Esophagus squamous epithelium (tissue), 5 donors: ENCODE measurements around the gene MCM9. TPM values are rescaled to one million over a fixed set of nuclear protein-coding genes. Genes with fewer than 3 reads are reported as not detected.

Experiments
- DNase-seq: peaks from one replicate; lab custom pipeline; 2025; lab: John Stamatoyannopoulos, UW
- H3K27ac ChIP-seq, 4 donors: fragments of 200-600 bp; sonication (generic); one replicate each; pipeline ENCODE4 v1.5.1; 2016 to 2019; ENCODE audit warnings: mild to moderate bottlenecking in 1 of 4
- H3K27me3 ChIP-seq, 4 donors: fragments of 200-600 bp; sonication (generic); 1 replicate in 3 of 4; 2 replicates in 1 of 4; pipeline versions ENCODE4 v1.5.1 to v1.6.0; 2017 to 2021; ENCODE audit warnings: antibody characterized with exemption in 1 of 4
- H3K36me3 ChIP-seq, 3 donors: fragments of 200-600 bp; sonication (generic); one replicate each; pipeline ENCODE4 v1.5.1; 2016 to 2019
- H3K4me1 ChIP-seq, 3 donors: fragments of 200-600 bp; sonication (generic); one replicate each; pipeline ENCODE4 v1.5.1; 2017 to 2019
- H3K4me3 ChIP-seq, 4 donors: fragments of 200-600 bp; sonication (generic); 1 replicate in 3 of 4; 2 replicates in 1 of 4; pipeline ENCODE4 v1.5.1; 2016 to 2019; ENCODE audit warnings: mild to moderate bottlenecking in 2 of 4, moderate library complexity in 1 of 4
- H3K9me3 ChIP-seq, 3 donors: fragments of 200-600 bp; sonication (generic); one replicate each; pipeline ENCODE4 v1.5.1; 2016 to 2019
- POLR2A ChIP-seq, 4 donors: fragments of 450-650 bp; IDR thresholded peaks; one replicate each; pipeline ENCODE4 v1.6.1; 2017; ENCODE audit warnings: antibody characterized with exemption in 4 of 4, mild to moderate bottlenecking in 4 of 4, moderate library complexity in 3 of 4
- WGBS, 2 donors: methylation state at CpG; one replicate each; pipeline ENCODE4 v1.1.5; 2018; 5-methylcytosine and 5-hydroxymethylcytosine counted together
- intact Hi-C: fragments of 100-400 bp; cut with DNase I; formaldehyde crosslinking; loops from one replicate; pipeline ENCODE4 v1.15.0; 2022
- total RNA-seq, 4 donors: library from RNA; depleted of rRNA; stranded (reverse); fragments of >200 nt; gene quantifications; one replicate each; pipeline ENCODE4 v1.1.0, GENCODE V29; 2016
- TF ChIP-seq, protein P1 (sequence below), 6 experiments: fragments of 450-650 bp in 4 of 6; fragments of 200-600 bp in 2 of 6; sonication (generic) in 2 of 6; IDR thresholded peaks; one replicate each; pipeline ENCODE4 v1.5.1; 2016 to 2019; ENCODE audit warnings: antibody characterized with exemption in 6 of 6, mild to moderate bottlenecking in 4 of 6, moderate library complexity in 4 of 6
- donor health status: DM: yes; HTN: yes; CAD: no.

Gene MCM9
- total RNA-seq, 4 donors from 2014 or later: 11.1 to 22.3 (median 15.1) TPM

DNA sequence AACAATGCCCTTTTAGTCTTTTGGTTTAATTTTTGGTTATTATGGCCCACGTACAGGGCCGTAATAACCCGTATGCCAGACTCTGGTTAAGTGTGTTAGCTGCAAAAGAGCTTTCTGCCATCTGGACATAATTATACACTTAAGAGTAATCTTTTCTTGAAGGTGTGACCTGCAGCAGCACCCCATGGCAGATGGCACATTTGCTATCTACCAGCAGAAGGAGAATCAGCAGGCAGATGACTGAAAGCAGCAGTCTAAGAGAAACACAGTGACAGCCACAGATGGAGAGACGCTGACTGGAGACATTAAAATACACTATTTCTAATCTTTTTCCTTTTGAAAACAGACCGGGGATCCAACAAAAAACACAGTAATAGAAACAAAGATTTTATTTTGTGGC is 22.3 kb downstream of the MCM9 start:
- Histone ChIP-seq H3K9me3 (no peaks in the 10 kb centered on the region), H3K4me1 (no peaks in the 10 kb centered on the region), H3K27ac (no peak overlapping the region), H3K36me3 (peaks cover 4 to 99% (median 20%) of the 10 kb centered on the region in 3 donors), H3K4me3 (no peak overlapping the region), H3K27me3 (no peaks in the 10 kb centered on the region)
- intact Hi-C loops: no loop called here
- no peak for DNase-seq
- TF ChIP-seq, protein P1, sequence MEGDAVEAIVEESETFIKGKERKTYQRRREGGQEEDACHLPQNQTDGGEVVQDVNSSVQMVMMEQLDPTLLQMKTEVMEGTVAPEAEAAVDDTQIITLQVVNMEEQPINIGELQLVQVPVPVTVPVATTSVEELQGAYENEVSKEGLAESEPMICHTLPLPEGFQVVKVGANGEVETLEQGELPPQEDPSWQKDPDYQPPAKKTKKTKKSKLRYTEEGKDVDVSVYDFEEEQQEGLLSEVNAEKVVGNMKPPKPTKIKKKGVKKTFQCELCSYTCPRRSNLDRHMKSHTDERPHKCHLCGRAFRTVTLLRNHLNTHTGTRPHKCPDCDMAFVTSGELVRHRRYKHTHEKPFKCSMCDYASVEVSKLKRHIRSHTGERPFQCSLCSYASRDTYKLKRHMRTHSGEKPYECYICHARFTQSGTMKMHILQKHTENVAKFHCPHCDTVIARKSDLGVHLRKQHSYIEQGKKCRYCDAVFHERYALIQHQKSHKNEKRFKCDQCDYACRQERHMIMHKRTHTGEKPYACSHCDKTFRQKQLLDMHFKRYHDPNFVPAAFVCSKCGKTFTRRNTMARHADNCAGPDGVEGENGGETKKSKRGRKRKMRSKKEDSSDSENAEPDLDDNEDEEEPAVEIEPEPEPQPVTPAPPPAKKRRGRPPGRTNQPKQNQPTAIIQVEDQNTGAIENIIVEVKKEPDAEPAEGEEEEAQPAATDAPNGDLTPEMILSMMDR (IDR thresholded peaks at IDR 0.05): no peak
- TF ChIP-seq POLR2A (IDR thresholded peaks at IDR 0.05): no peak
- WGBS, 2 donors: 88 to 91% methylated on average over 5 of the region's 5 CpGs

DNA sequence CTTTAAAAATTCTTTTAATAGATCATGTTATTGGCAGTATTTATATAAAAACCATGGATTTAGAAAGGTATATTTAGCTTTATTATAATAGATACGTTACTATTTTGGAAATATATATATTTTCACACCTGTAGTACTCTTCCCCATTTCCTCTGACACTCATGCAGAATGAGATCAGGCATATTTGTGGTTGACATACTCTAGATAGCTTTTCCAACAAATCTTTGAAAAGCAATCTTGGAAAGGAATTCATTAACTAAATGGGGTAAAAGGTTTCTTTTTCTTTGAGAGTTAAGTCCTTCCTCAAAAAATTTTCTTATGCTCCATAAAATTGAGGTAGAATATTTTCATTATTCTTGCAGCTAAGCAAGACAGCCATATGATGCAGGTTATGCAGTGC is 26.5 kb downstream of the MCM9 start:
- Histone ChIP-seq H3K4me3 (no peak overlapping the region), H3K4me1 (peaks cover 0 to 24% (median 0%) of the 10 kb centered on the region in 3 donors), H3K9me3 (no peaks in the 10 kb centered on the region), H3K27me3 (no peaks in the 10 kb centered on the region), H3K36me3 (peaks cover 0 to 98% (median 20%) of the 10 kb centered on the region in 3 donors), H3K27ac (no peak overlapping the region)
- intact Hi-C loops: no loop called here
- WGBS, 2 donors: 75 to 79% methylated on average over 1 of the region's 1 CpG
- TF ChIP-seq, protein P1 (IDR thresholded peaks at IDR 0.05): no peak
- TF ChIP-seq POLR2A (IDR thresholded peaks at IDR 0.05): no peak
- DNase-seq: no peak

DNA sequence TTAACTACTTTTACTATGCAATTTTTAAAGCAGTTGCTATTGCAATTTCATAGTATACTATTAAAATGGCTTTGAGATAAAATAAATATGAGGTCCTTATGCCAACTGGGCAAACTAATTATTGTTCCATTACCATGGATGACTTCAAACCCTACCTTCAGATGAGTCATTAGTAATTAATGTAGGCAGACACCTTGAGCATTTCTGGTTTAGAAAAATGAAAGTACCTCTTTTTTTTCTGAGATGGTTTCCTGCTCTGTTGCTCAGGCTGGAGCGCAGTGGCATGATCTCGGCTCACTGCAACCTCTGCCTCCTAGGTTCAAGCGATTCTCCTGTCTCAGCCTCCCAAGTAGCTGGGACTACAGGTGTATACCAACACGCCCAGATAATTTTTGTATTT is 29.1 kb downstream of the MCM9 start:
- DNase-seq: no peak
- Histone ChIP-seq H3K4me1 (peaks cover 0 to 42% (median 8%) of the 10 kb centered on the region in 3 donors), H3K27me3 (no peaks in the 10 kb centered on the region), H3K4me3 (no peak overlapping the region), H3K27ac (no peak overlapping the region), H3K9me3 (no peaks in the 10 kb centered on the region), H3K36me3 (peaks cover 0 to 83% (median 13%) of the 10 kb centered on the region in 3 donors)
- intact Hi-C loops: no loop called here
- TF ChIP-seq, protein P1 (IDR thresholded peaks at IDR 0.05): no peak
- no peak for TF ChIP-seq POLR2A (IDR thresholded peaks at IDR 0.05)
- 84 to 87% methylated on average over 4 of the region's 4 CpGs for WGBS, 2 donors

DNA sequence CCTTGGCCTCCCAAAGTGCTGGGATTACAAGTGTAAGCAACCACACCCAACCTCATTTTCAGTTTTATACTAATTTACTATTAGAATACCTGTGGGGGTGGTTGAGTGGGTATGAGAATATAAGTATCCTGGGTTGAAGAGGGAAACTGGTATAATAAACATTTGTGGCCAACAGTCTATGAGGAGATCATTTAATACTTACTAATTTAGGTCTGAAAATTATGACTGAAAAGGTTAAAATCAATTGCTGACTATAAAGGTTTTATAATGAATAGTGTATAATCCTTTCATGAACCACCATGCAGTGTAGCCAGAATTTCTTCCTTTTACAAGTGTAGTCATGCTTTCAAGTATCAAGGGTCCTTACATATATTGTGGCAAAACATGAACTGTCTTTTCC is 29.9 kb downstream of the MCM9 start:
- no peak overlapping the region for H3K4me3 ChIP-seq
- no peak for DNase-seq

DNA sequence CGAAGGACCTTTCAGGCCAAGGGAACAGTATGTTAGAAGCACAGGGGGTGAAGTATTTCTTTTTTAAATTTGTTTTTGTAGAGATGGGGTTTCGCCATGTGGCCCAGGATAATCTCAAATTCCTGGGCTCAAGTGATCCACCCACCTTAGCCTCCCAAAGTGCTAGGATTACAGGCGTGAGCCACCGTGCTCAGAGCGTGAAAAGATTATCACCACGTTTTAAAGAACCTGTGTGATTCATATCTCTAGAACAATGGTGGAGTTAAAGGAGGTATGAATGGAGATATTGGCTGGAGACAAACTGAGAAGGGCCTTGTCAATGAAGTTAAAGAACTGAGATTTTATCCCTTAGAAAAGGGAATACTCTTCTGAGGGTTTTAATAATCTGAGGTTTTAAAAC is 31.3 kb downstream of the MCM9 start:
- Histone ChIP-seq H3K36me3 (peaks cover 0 to 80% (median 0%) of the 10 kb centered on the region in 3 donors), H3K27ac (no peak overlapping the region), H3K4me1 (peaks cover 0 to 57% (median 8%) of the 10 kb centered on the region in 3 donors), H3K4me3 (no peak overlapping the region), H3K9me3 (no peaks in the 10 kb centered on the region), H3K27me3 (no peaks in the 10 kb centered on the region)
- no peak for DNase-seq
- TF ChIP-seq, protein P1 (IDR thresholded peaks at IDR 0.05): no peak
- no peak for TF ChIP-seq POLR2A (IDR thresholded peaks at IDR 0.05)
- intact Hi-C loops: no loop called here
- 58 to 69% methylated on average over 6 of the region's 6 CpGs for WGBS, 2 donors

More for the DNA sequence above, 29.9 kb downstream of the MCM9 start:
- no peak for TF ChIP-seq POLR2A (IDR thresholded peaks at IDR 0.05)
- TF ChIP-seq, protein P1 (IDR thresholded peaks at IDR 0.05): no peak
- Histone ChIP-seq H3K27ac (no peak overlapping the region), H3K9me3 (no peaks in the 10 kb centered on the region), H3K27me3 (no peaks in the 10 kb centered on the region), H3K4me1 (peaks cover 0 to 50% (median 8%) of the 10 kb centered on the region in 3 donors), H3K36me3 (peaks cover 0 to 80% (median 5%) of the 10 kb centered on the region in 3 donors)
- intact Hi-C loops: no loop called here
